HCT116 (cell line): Measurements from ENCODE around the gene ZBTB24. TPM values are rescaled to one million over a fixed set of nuclear protein-coding genes. Genes with fewer than 3 reads are reported as not detected.

ENCODE experiments used
- ATAC-seq: fragments of 200-7000 bp; cut with Tn5 transposase; 2 replicates; pipeline ENCODE4 v1.9.1; 2020; ENCODE audit warnings: mild to moderate bottlenecking, moderate library complexity
- BruUV-seq: library from RNA; stranded (reverse); fragments of 400-500 nt; replicated peaks from 2 replicates; lab custom pipeline; 2021; lab: Mats Ljungman, UMichigan
- CTCF ChIA-PET: fragments of 300-600 bp; sonication (Branson Sonifier 250); formaldehyde crosslinking; loops from one replicate; lab custom pipeline; 2021; ENCODE audit warnings: antibody characterized with exemption; lab: Charles Lee
- POLR2A ChIA-PET: fragments of 300-600, 350-600 bp; sonication (Branson Sonifier 250); formaldehyde crosslinking; loops from one replicate; lab custom pipeline; 2021; ENCODE audit warnings: antibody characterized with exemption; lab: Charles Lee
- RAD21 ChIA-PET, 2 experiments: fragments of 300-600 bp; sonication (Branson Sonifier 250); formaldehyde crosslinking; loops; one replicate each; lab custom pipeline; 2023; ENCODE audit warnings: low total read pairs in 2 of 2; ENCODE audit not compliant: uncharacterized antibody in 2 of 2, unreplicated experiment in 2 of 2, low non-redundant PET in 1 of 2; lab: Charles Lee
- DNase-seq: peaks from one replicate; pipeline ENCODE4 v3.0.0-alpha.2; 2010; ENCODE audit warnings: low read depth, low spot score
- H2AFZ ChIP-seq: fragments of 200-600 bp; shearing (Covaris generic), sonication (generic); 2 replicates; pipeline ENCODE4 v1.6.1; 2017; ENCODE audit warnings: low read depth, mixed run types, mixed read lengths, antibody characterized with exemption, low read length; ENCODE audit not compliant: poor library complexity, severe bottlenecking
- H3K27ac ChIP-seq: 2 replicates; pipeline ENCODE4 v1.5.1; 2012; ENCODE audit warnings: low read depth, low read length
- H3K27me3 ChIP-seq: fragments of 200-600 bp; sonication (generic); 2 replicates; pipeline ENCODE4 v1.6.1; 2016; ENCODE audit warnings: mixed run types, low read length, mixed read lengths; ENCODE audit not compliant: insufficient read depth
- H3K36me3 ChIP-seq, 2 experiments: fragments of 200-500 bp in 1 of 2; fragments of 200-600 bp in 1 of 2; sonication (Bioruptor generic) in 1 of 2; sonication (generic) in 1 of 2; 2 replicates each; pipeline versions ENCODE4 v1.5.1 to v1.6.1; 2014 to 2016; ENCODE audit warnings: low read length in 2 of 2, inconsistent platforms in 1 of 2, mixed read lengths in 1 of 2, mixed run types in 1 of 2; ENCODE audit not compliant: insufficient read depth in 2 of 2, control insufficient read depth in 1 of 2
- H3K4me1 ChIP-seq, 2 experiments: fragments of 200-600 bp in 1 of 2; sonication (generic) in 1 of 2; 2 replicates each; pipeline versions ENCODE4 v1.5.1 to v1.6.1; 2012 to 2017; ENCODE audit warnings: low read length in 2 of 2, inconsistent platforms in 1 of 2, mild to moderate bottlenecking in 1 of 2, mixed read lengths in 1 of 2, mixed run types in 1 of 2, moderate library complexity in 1 of 2; ENCODE audit not compliant: insufficient read depth in 2 of 2, control insufficient read depth in 1 of 2
- H3K4me2 ChIP-seq: fragments of 200-600 bp; sonication (generic); 2 replicates; pipeline ENCODE4 v1.6.1; 2017; ENCODE audit warnings: mixed run types, low read length, mixed read lengths
- H3K4me3 ChIP-seq, 2 experiments: fragments of 200-600 bp in 1 of 2; sonication (generic) in 1 of 2; replicated peaks in 1 of 2; 2 replicates each; pipeline ENCODE4 v1.5.1; 2011 to 2016; ENCODE audit warnings: low read length in 2 of 2, control low read depth in 1 of 2, low read depth in 1 of 2, mild to moderate bottlenecking in 1 of 2, mixed read lengths in 1 of 2, mixed run types in 1 of 2
- H3K79me2 ChIP-seq: fragments of 200-600 bp; sonication (generic); 2 replicates; pipeline ENCODE4 v1.6.1; 2017; ENCODE audit warnings: mild to moderate bottlenecking, mixed run types, low read length, moderate library complexity, mixed read lengths; ENCODE audit not compliant: insufficient read depth
- H3K9ac ChIP-seq: fragments of 200-600 bp; sonication (generic); 2 replicates; pipeline ENCODE4 v1.6.1; 2016; ENCODE audit warnings: low read length, mixed read lengths
- H3K9me2 ChIP-seq: fragments of 200-600 bp; sonication (generic), shearing (Covaris generic); 2 replicates; pipeline ENCODE4 v1.6.1; 2017; ENCODE audit warnings: mixed run types, mild to moderate bottlenecking, moderate library complexity; ENCODE audit not compliant: insufficient read depth
- H3K9me3 ChIP-seq, 2 experiments: fragments of 200-500 bp in 1 of 2; fragments of 200-600 bp in 1 of 2; sonication (Bioruptor generic) in 1 of 2; sonication (generic) in 1 of 2; 2 replicates each; pipeline ENCODE4 v1.6.1; 2014 to 2017; ENCODE audit warnings: low read length in 2 of 2, mixed read lengths in 2 of 2, inconsistent platforms in 1 of 2, low read depth in 1 of 2, mild to moderate bottlenecking in 1 of 2, mixed run types in 1 of 2, moderate library complexity in 1 of 2; ENCODE audit not compliant: control insufficient read depth in 1 of 2, insufficient read depth in 1 of 2
- H4K20me1 ChIP-seq: fragments of 200-600 bp; sonication (generic), shearing (Covaris generic); 2 replicates; pipeline ENCODE4 v1.6.1; 2017; ENCODE audit warnings: mixed run types, mild to moderate bottlenecking, moderate library complexity; ENCODE audit not compliant: insufficient read depth
- intact Hi-C: fragments of 100-400 bp; cut with micrococcal nuclease; formaldehyde crosslinking; loops from 2 replicates; pipeline ENCODE4 v1.10.0; 2022
- total RNA-seq: library from RNA; stranded (reverse); gene quantifications from one replicate; pipeline ENCODE4 v1.2.1, GENCODE V29; 2021; ENCODE audit not compliant: unreplicated experiment
- TF ChIP-seq, protein P1 (sequence below), 3 experiments: fragments of 200-600 bp in 1 of 3; sonication (generic) in 1 of 3; IDR thresholded peaks in 2 of 3; conservative IDR thresholded peaks in 1 of 3; 2 replicates each; pipeline ENCODE4 v1.5.1; 2012 to 2017; ENCODE audit warnings: low read depth in 2 of 3, low read length in 2 of 3, antibody characterized with exemption in 1 of 3, borderline replicate concordance in 1 of 3, control low read depth in 1 of 3, mild to moderate bottlenecking in 1 of 3, mixed read lengths in 1 of 3, mixed run types in 1 of 3, moderate library complexity in 1 of 3; ENCODE audit not compliant: insufficient read depth in 1 of 3
- TF ChIP-seq, protein P2 (sequence below): IDR thresholded peaks from 2 replicates; pipeline ENCODE4 v1.6.1; 2012; ENCODE audit warnings: low read depth

ZBTB24 gene
- total RNA-seq, 1 experiment from 2014 or later: 11.3 TPM

DNA sequence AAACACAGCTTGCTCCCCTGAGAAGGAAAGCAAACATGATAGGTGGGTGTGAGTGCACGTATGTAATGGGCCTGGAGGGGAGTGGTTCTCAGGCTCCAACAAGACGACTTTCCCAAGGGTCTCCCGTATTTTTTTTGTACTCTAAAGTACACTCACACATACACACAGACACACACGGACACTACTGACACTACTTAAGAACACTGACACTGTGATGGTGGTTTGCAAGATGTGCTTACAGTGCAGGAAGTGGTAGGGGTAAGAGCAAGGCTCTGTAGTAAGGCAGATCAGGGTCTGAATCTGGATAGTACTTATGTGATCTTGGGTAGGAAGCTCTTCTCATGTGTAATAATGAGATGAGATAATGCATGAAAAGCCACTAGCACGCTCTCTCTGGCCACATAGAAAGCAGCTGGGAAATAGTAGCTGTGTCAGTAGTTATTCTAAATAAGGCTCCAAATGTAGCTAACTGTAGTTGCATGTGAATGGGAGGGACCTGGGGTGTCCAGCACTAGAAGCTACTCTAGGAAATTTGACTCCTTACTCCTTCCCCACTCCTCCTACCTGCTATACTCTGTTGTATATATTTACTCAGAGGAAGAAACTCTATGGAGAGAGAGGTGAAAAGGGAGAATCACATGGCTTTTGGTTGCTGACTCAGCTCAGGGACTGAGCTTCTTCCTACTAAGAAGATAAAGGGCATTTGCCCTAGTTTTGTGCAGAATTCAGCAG lies 8.4 kb upstream of the ZBTB24 start:
- no peak for DNase-seq
- BruUV-seq: no TSS peak
- H3K4me2 ChIP-seq: no peak overlapping the region

More for the DNA sequence above, 8.4 kb upstream of the ZBTB24 start:
- Histone ChIP-seq H4K20me1 (no peaks in the 10 kb centered on the region), H2AFZ (no peak overlapping the region), H3K4me3 (no peak overlapping the region), H3K27me3 (no peaks in the 10 kb centered on the region), H3K9me2 (no peaks in the 10 kb centered on the region), H3K4me1 (no peaks in the 10 kb centered on the region), H3K9ac (no peak overlapping the region), H3K36me3 (no peaks in the 10 kb centered on the region), H3K9me3 (no peaks in the 10 kb centered on the region), H3K27ac (no peak overlapping the region), H3K79me2 (no peaks in the 10 kb centered on the region)
- POLR2A ChIA-PET: no interaction called here
- ATAC-seq: no peak
- RAD21 ChIA-PET: no interaction called here
- TF ChIP-seq, protein P1, sequence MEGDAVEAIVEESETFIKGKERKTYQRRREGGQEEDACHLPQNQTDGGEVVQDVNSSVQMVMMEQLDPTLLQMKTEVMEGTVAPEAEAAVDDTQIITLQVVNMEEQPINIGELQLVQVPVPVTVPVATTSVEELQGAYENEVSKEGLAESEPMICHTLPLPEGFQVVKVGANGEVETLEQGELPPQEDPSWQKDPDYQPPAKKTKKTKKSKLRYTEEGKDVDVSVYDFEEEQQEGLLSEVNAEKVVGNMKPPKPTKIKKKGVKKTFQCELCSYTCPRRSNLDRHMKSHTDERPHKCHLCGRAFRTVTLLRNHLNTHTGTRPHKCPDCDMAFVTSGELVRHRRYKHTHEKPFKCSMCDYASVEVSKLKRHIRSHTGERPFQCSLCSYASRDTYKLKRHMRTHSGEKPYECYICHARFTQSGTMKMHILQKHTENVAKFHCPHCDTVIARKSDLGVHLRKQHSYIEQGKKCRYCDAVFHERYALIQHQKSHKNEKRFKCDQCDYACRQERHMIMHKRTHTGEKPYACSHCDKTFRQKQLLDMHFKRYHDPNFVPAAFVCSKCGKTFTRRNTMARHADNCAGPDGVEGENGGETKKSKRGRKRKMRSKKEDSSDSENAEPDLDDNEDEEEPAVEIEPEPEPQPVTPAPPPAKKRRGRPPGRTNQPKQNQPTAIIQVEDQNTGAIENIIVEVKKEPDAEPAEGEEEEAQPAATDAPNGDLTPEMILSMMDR (IDR thresholded peaks at IDR 0.05 in 2 of 3, conservative IDR thresholded peaks at IDR 0.05 in 1 of 3; ENCODE audit: borderline replicate concordance in 1 of 3, insufficient read depth in 1 of 3, low read depth in 2 of 3, low read length in 2 of 3): no peak
- TF ChIP-seq, protein P2, sequence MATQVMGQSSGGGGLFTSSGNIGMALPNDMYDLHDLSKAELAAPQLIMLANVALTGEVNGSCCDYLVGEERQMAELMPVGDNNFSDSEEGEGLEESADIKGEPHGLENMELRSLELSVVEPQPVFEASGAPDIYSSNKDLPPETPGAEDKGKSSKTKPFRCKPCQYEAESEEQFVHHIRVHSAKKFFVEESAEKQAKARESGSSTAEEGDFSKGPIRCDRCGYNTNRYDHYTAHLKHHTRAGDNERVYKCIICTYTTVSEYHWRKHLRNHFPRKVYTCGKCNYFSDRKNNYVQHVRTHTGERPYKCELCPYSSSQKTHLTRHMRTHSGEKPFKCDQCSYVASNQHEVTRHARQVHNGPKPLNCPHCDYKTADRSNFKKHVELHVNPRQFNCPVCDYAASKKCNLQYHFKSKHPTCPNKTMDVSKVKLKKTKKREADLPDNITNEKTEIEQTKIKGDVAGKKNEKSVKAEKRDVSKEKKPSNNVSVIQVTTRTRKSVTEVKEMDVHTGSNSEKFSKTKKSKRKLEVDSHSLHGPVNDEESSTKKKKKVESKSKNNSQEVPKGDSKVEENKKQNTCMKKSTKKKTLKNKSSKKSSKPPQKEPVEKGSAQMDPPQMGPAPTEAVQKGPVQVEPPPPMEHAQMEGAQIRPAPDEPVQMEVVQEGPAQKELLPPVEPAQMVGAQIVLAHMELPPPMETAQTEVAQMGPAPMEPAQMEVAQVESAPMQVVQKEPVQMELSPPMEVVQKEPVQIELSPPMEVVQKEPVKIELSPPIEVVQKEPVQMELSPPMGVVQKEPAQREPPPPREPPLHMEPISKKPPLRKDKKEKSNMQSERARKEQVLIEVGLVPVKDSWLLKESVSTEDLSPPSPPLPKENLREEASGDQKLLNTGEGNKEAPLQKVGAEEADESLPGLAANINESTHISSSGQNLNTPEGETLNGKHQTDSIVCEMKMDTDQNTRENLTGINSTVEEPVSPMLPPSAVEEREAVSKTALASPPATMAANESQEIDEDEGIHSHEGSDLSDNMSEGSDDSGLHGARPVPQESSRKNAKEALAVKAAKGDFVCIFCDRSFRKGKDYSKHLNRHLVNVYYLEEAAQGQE: no peak
- intact Hi-C loops: no loop called here
- CTCF ChIA-PET: no interaction called here
